Memory B cell (primary cell): ENCODE data around the gene FCSK.
A peak's percentile ranks its signal among the peaks of the same experiment; 100 is the strongest.

Experiments
- ATAC-seq: fragments of 150-1000 bp; cut with Tn5 transposase; 2 replicates; pipeline ENCODE4 v1.10.0; 2021; ENCODE audit warnings: low read depth, mild to moderate bottlenecking, moderate library complexity
- DNase-seq, 2 donors: peaks; one replicate each; pipeline ENCODE4 v3.0.0; 2022; ENCODE audit warnings: low spot score in 2 of 2
- H3K27ac Mint-ChIP-seq: one replicate; pipeline ENCODE4 v1.8.0; 2022; ENCODE audit warnings: mild to moderate bottlenecking, moderate library complexity, mixed read lengths
- H3K27me3 Mint-ChIP-seq: one replicate; pipeline ENCODE4 v1.8.0; 2022; ENCODE audit warnings: mixed read lengths
- H3K36me3 Mint-ChIP-seq: one replicate; pipeline ENCODE4 v1.8.0; 2022; ENCODE audit warnings: mild to moderate bottlenecking, mixed read lengths
- H3K4me1 Mint-ChIP-seq: one replicate; pipeline ENCODE4 v1.8.0; 2022; ENCODE audit warnings: mixed read lengths
- H3K4me3 Mint-ChIP-seq: one replicate; pipeline ENCODE4 v1.8.0; 2022; ENCODE audit warnings: mild to moderate bottlenecking, moderate library complexity, mixed read lengths
- H3K9me3 Mint-ChIP-seq: one replicate; pipeline ENCODE4 v1.8.0; 2022; ENCODE audit warnings: mixed read lengths

FCSK gene

GRCh38 chr16:70473446-70474319 lies 19.3 kb downstream of the FCSK start:
- Mint-ChIP-seq H3K4me1 (peaks cover 4% of the 10 kb centered on the region), H3K9me3 (no peaks in the 10 kb centered on the region), H3K36me3 (peaks cover 7% of the 10 kb centered on the region), H3K27me3 (no peaks in the 10 kb centered on the region), H3K4me3 (no peak overlapping the region), H3K27ac (no peak overlapping the region)
- no peak for DNase-seq
- peak; percentile 72 for ATAC-seq

- no peak for DNase-seq
- Mint-ChIP-seq H3K36me3 (peaks cover 7% of the 10 kb centered on the region), H3K27ac (no peak overlapping the region), H3K9me3 (no peaks in the 10 kb centered on the region), H3K4me3 (no peak overlapping the region), H3K4me1 (peaks cover 4% of the 10 kb centered on the region), H3K27me3 (no peaks in the 10 kb centered on the region)
- ATAC-seq = no peak
Observed at GRCh38 chr16:70474320-70475053, 20.1 kb downstream of the FCSK start.

- Mint-ChIP-seq H3K27me3 (no peaks in the 10 kb centered on the region), H3K4me1 (peaks cover 4% of the 10 kb centered on the region), H3K27ac (no peak overlapping the region), H3K4me3 (no peak overlapping the region), H3K9me3 (no peaks in the 10 kb centered on the region), H3K36me3 (peaks cover 7% of the 10 kb centered on the region)
- no peak for DNase-seq
- no peak for ATAC-seq
Observed at GRCh38 chr16:70475054-70475871, 20.9 kb downstream of the FCSK start.

GRCh38 chr16:70476272-70477020 lies 22.1 kb downstream of the FCSK start:
- Mint-ChIP-seq H3K4me3 (no peak overlapping the region), H3K27ac (no peak overlapping the region), H3K36me3 (peaks cover 10% of the 10 kb centered on the region), H3K9me3 (no peaks in the 10 kb centered on the region), H3K27me3 (no peaks in the 10 kb centered on the region), H3K4me1 (peaks cover 4% of the 10 kb centered on the region)
- DNase-seq = no peak
- ATAC-seq = no peak

GRCh38 chr16:70478169-70478568 lies 23.8 kb downstream of the FCSK start:
- no peaks in the 10 kb centered on the region for H3K27me3 Mint-ChIP-seq
- H3K36me3 Mint-ChIP-seq = peaks cover 10% of the 10 kb centered on the region
- no peaks in the 10 kb centered on the region for H3K9me3 Mint-ChIP-seq
- H3K4me3 Mint-ChIP-seq = no peak overlapping the region
- ATAC-seq = no peak
- H3K4me1 Mint-ChIP-seq = peaks cover 4% of the 10 kb centered on the region
- DNase-seq = no peak
- H3K27ac Mint-ChIP-seq = no peak overlapping the region

- Mint-ChIP-seq H3K36me3 (peaks cover 11% of the 10 kb centered on the region), H3K27ac (no peak overlapping the region), H3K27me3 (no peaks in the 10 kb centered on the region), H3K4me1 (peaks cover 4% of the 10 kb centered on the region), H3K4me3 (no peak overlapping the region), H3K9me3 (no peaks in the 10 kb centered on the region)
- DNase-seq (no peak), ATAC-seq (no peak)
Observed at GRCh38 chr16:70478912-70479341, 24.5 kb downstream of the FCSK start.

- Mint-ChIP-seq H3K4me1 (peaks cover 4% of the 10 kb centered on the region), H3K36me3 (peaks cover 11% of the 10 kb centered on the region), H3K27me3 (no peaks in the 10 kb centered on the region), H3K9me3 (no peaks in the 10 kb centered on the region), H3K27ac (no peak overlapping the region), H3K4me3 (no peak overlapping the region)
- DNase-seq (no peak), ATAC-seq (no peak)
Observed at GRCh38 chr16:70480127-70481105, 26.0 kb downstream of the FCSK start.

GRCh38 chr16:70481929-70482536 lies 27.6 kb downstream of the FCSK start:
- ATAC-seq (no peak), DNase-seq (no peak)
- Mint-ChIP-seq H3K4me1 (no peaks in the 10 kb centered on the region), H3K27ac (no peak overlapping the region), H3K9me3 (no peaks in the 10 kb centered on the region), H3K27me3 (no peaks in the 10 kb centered on the region), H3K4me3 (no peak overlapping the region), H3K36me3 (peaks cover 15% of the 10 kb centered on the region)

- DNase-seq (no peak), ATAC-seq (no peak)
- Mint-ChIP-seq H3K27me3 (no peaks in the 10 kb centered on the region), H3K4me3 (no peak overlapping the region), H3K4me1 (no peaks in the 10 kb centered on the region), H3K27ac (peak overlapping the region; percentile 20), H3K9me3 (no peaks in the 10 kb centered on the region), H3K36me3 (peaks cover 15% of the 10 kb centered on the region)
Observed at GRCh38 chr16:70482624-70483023, 28.2 kb downstream of the FCSK start.

GRCh38 chr16:70483426-70483825 lies 29.0 kb downstream of the FCSK start:
- no peaks in the 10 kb centered on the region for H3K9me3 Mint-ChIP-seq
- DNase-seq = no peak
- H3K4me1 Mint-ChIP-seq = no peaks in the 10 kb centered on the region
- no peak overlapping the region for H3K4me3 Mint-ChIP-seq
- peaks cover 13% of the 10 kb centered on the region for H3K36me3 Mint-ChIP-seq
- peak overlapping the region; percentile 20 for H3K27ac Mint-ChIP-seq
- ATAC-seq = no peak
- H3K27me3 Mint-ChIP-seq = no peaks in the 10 kb centered on the region

- Mint-ChIP-seq H3K36me3 (peaks cover 15% of the 10 kb centered on the region), H3K9me3 (no peaks in the 10 kb centered on the region), H3K27me3 (no peaks in the 10 kb centered on the region), H3K4me1 (no peaks in the 10 kb centered on the region), H3K4me3 (no peak overlapping the region), H3K27ac (no peak overlapping the region)
- ATAC-seq = no peak
- no peak for DNase-seq
Observed at GRCh38 chr16:70484867-70485266, 30.5 kb downstream of the FCSK start.

GRCh38 chr16:70490261-70490660 lies 35.9 kb downstream of the FCSK start:
- no peaks in the 10 kb centered on the region for H3K27me3 Mint-ChIP-seq
- no peak overlapping the region for H3K27ac Mint-ChIP-seq
- H3K4me3 Mint-ChIP-seq = no peak overlapping the region
- H3K9me3 Mint-ChIP-seq = no peaks in the 10 kb centered on the region
- DNase-seq (no peak), ATAC-seq (no peak)
- no peaks in the 10 kb centered on the region for H3K4me1 Mint-ChIP-seq
- H3K36me3 Mint-ChIP-seq = peaks cover 25% of the 10 kb centered on the region
